Activated CD4-positive, alpha-beta T cell treated with anti-CD3 and anti-CD28 coated beads, Interleukin-2, amount 50 U/mL, for 16 hours (primary cell): ENCODE results near the gene CEP85.

Experiments used
- DNase-seq: peaks from one replicate; pipeline ENCODE4 v3.0.0-alpha.2; 2020

The CEP85 gene

DNA sequence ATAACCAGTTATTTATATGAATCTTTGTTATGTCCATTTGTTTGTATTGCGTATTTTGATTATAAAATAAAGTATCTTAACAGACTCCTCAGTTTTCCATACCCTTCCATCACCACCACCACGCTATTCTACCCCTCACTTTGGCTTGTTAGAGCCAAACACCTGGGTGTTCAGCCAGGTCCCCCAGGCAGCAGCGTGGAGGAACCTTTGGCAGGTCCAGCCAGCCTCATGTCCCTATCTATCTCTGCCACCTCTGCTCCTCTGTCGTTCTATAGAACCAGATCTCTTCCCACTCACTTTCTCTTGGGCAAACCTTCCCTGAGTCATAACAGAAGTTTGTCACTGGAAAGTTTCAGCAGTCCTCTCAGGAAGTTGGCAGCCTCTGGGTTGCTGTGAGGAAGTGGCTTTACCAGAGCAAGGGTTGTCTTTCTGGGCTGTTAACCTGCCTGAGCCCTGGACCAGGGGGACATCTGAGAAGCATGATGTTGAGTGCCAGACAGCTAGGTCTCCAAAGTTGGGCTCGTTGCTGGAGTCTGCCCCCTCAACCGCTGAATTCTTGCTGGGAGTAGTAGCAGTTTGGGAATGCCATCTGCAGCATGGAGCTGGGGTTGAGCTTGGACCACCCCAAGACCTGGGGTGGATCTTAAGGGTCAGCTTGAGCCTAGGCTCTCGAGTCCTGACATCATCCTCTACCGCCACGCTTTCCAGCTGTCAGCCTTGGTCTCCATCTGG, 44.9 kb downstream of the CEP85 start:
- peak; percentile 80 for DNase-seq

DNA sequence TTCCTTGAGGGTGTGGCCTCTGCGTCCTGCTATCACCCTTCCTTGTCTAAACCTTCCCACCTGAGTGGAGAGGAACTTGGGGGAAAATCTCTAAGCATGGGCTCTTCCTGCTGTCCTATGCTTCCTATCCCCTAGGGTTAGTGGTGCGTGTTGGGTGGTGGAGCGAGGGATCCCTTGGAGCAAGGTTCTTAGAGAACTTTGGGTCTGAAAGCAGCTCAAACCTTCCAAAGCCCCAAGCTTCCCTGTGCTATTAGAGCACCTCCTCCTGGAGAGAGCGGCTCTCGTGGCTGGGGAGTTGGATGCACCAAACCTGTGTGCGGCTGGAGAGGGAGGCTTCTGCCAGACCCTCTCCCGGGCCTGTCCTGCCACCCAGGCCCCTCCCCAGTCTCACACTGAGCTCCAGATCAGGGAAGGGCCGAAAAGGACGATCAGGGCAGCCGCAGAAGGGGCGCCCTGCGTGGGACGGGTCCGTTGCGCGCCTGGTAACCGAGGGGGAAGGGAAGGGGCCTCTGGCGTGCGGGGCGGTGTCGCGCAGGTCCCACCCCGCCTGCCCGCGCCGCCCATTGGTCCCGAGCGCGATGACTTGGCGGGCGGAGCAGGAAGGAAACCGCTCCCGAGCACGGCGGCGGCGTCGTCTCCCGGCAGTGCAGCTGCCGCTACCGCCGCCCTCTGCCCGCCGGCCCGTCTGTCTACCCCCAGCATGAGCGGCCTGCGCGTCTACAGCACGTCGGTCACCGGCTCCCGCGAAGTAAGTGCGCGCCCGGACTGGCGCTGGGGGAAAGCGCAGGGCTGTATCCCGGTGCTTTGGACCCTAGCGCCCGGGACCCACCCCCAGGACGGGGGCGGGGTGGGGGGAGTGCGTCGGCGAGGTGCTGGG, 45.7 kb downstream of the CEP85 start, which contains the start of gene SH3BGRL3:
SH3BGRL3 (plus strand) TSS at position 631 of the 877 bp plus-strand sequence; CDS start at position 701, 70 bp downstream.
- peak; percentile 89 for DNase-seq

DNA sequence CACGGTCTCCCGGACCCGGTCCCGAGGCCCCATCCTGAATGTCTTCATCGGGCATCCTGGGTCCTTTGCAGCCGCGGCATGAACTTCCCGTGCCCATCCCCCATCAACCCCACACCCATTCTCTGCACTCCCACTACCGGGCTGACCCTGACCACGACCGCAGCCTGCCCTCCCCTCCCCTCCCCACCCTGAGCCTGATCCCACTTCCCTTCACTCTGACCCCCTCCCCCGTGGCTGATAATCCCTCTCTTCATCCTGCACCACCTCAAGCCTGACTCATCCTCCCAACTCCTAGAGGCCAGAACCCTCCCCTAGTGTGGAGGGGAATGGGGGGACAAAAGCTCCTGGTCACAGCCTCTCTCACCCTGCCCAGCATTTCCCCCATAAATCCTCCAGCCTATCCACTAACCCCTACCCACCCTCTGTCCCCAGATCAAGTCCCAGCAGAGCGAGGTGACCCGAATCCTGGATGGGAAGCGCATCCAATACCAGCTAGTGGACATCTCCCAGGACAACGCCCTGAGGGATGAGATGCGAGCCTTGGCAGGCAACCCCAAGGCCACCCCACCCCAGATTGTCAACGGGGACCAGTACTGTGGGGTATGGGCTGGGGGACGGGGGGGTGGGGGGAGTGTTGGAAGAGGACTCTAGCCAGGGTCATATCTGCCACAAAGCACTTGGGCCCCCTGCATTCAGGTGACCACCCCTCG, 46.5 kb downstream of the CEP85 start:
- peak; percentile 41 for DNase-seq

DNA sequence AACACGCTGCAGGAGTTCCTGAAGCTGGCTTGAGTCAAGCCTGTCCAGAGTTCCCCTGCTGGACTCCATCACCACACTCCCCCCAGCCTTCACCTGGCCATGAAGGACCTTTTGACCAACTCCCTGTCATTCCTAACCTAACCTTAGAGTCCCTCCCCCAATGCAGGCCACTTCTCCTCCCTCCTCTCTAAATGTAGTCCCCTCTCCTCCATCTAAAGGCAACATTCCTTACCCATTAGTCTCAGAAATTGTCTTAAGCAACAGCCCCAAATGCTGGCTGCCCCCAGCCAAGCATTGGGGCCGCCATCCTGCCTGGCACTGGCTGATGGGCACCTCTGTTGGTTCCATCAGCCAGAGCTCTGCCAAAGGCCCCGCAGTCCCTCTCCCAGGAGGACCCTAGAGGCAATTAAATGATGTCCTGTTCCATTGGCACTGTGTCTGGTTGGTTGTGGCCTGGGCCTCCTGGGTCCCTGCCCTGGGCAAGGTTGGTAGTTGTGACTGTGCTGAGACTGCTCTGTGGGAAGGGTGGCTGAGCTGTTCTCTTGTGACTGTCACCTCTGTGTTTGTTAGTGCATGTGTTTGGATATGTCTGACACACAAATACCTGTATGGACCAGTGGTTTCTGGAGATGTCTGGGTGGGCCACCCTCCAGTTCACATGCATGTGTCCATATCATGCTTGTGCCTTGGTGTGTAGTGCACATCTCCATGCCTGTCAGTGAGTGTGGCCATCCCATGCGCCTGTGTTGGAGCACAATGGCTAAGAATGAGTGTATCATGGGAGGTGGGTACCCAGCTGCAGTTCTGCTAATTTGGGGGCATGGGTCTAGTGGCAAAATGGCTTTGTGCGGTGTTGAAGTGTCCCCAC, 47.3 kb downstream of the CEP85 start:
- DNase-seq, result peak; percentile 27

DNA sequence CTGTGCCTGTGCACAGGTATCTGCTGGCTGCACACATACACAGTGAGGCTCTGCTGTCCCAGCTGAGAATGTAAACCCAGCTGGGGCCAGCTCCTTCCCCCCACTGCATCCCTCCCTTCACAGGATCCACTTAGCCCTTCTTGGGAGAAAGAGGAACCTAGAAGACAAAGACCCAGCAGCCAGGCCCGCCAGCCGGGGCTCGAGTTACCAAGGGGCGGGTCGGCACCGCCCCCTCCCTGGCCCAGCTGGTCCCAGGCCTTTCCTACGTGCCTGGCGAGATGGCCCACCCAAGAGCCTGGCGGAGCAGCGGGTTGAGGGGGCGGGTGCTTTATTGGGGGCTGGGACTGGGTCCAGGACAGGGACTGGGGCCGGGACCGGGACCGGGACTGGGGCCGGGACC, 48.0 kb downstream of the CEP85 start:
- no peak for DNase-seq

DNA sequence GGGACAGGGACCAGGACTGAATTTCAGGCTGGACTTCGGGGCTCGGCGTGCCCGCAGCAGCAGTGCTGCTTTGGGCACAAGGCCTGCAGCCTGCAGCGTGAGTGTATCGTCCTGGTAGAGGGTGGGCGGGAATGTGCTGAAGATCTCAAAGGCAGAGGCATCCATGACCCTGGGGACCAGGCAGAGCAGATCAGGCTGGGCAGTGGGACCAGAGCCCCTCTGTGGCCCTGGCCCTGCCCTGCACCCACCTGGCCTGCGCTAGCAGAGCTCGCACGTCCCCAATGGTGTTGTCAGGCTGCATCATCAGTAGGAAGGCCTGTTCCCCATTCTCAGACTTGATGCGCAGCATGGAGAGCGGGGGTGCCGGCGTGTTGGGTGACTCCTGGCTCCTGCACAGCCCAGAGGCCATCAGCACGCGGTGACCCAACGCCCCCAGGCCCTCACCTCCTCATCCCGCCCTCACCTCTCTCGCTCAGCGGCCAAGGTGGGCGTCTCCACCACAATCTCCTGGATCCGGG, 48.5 kb downstream of the CEP85 start:
- DNase-seq, result no peak

DNA sequence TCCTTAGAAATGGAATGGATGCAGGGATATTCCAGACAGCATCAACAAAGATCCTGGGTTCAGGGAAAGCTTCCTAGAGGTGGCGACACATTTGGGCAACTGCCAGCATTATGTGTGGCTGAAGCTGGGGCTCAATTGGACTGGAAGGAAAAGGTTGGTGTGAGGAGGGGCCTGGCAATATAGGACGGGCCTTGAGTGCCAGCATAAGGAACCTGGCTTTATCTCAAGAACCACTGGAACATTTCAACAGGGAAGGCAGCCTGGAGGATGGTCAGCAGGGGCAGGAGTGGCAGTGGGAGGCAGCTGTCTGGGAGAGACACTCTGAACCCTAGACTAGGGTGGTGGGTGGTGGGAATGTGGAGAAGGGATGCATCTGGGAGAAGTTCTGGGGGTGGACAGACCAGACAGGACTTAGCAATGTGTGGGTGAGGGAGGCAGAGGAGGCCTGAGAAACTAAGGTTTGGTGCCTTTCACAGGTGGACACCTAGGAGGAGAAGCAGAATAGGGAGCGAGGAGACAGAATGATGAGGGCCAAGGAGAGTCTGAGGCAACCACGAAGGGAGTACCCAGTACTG, 49.4 kb downstream of the CEP85 start:
- no peak for DNase-seq

DNA sequence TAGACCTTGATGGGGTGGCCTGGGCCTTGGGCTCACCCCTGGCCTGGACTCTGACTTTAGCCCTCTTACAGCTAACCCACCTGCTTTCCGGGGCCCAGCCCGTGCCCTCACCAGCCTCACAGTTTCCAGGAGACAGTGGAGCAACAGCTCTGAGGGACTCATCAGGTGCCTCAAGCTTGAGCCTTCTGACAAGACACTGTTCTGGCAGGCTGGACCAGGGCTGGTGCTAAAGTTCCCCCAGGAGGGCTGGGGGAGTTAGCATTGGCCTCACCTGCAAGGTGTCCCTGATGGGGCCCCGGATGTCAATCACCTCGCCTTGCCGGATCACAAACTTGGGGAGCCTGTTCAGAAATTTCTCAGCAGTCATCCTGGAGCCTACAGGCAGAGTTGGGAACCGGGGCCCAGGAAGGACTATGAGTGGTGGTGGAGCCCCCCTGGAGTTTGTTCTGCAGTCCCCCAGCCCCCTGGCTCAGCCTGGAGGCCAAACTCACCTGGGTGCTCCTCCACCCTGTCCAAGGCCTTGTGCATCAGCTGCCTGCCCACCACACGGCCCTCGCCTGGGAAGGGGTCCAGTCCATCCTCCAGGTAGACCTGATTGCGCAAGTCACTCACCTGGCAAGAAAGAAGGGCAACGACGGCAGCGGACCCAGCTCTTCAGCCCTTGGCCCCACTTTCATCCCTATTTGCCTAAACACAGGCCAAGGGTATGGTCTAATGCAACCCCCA, 50.0 kb downstream of the CEP85 start:
- no peak for DNase-seq

DNA sequence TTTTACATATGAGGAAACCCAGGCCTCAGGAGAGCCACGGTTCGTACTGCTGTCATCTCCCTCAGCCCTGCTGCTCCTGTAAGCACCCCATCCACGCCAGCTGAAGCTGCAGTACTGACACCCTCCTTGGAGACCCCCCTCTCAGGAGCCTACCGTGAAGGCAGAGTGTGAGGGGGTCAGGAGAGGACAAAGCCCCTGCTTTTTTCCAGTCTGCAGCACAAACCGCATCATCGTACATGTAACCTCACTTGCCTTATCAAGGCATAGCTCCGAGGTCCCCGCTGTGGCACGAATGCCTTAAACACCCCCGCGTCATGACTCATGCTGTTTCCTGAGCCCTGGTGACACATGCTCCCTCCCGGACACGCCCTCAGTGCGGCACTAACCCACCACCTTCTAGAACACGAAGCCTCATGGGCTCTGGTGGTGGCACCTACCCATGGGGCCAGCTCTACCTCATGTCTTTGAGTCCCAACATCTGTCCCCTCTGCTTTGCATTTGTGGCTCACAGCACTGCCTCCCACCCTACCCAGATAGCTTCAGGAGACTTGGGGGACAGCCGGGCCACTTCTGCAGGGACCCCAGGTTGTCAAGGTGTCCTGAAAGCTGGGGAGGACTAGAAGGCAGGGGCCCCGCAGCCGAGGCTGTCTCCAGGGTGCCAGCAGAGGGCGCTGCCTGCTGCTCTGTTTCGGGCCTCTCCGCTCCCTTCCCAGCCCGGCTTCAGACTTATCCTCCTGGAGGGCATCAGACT, 50.8 kb downstream of the CEP85 start:
- peak; percentile 96 for DNase-seq

DNA sequence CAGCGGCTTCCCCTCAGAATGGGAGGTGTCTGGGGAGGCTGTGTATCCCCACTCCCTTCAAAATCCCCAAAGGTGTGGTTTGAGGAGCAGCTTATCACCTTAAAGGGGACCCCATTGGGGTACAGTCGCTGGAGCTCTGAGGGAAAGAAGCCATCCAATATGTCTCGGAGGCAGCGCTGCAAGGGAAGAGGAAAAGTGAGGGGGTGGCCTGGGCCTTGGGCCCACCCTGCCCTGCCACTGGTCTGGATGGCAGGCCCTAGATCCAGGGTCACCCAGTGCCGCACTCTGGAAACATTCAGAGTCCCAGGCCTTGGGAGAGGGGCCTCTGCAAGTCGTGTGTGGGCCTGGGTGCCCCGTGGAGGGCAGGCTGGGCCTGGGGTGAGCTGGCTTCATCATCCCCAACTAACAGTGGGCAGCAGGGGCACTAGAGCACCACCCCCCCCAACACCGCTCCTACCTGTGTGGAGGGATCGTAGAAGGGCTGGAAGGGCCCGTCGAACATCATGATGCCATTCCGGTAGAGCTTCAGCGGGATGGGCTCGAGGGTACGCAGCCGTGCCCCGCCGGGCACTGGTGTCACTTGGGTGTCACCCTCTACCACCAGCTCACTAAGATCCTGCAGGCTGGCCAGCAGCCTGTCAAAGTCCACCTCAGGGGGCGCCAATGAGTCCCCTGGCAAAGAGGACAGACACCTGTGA, 51.5 kb downstream of the CEP85 start:
- peak; percentile 68 for DNase-seq

DNA sequence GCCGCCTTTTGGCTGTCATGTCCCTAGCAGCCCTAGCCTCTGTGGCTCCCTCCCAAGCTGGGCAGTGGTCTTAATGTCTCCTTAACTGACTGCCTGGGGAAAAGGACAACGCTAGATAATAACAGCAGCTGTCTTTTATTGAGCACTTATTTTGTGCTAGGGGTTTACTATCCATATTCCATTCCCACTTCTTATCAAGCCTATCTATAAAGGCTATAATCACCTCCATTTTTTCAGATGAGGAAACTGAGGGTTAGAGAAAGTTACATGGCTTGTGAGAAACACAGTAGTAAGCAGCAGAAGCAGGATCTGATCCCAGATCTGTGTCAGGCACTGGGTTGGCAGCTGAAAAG, 52.0 kb downstream of the CEP85 start:
- DNase-seq, result no peak

DNA sequence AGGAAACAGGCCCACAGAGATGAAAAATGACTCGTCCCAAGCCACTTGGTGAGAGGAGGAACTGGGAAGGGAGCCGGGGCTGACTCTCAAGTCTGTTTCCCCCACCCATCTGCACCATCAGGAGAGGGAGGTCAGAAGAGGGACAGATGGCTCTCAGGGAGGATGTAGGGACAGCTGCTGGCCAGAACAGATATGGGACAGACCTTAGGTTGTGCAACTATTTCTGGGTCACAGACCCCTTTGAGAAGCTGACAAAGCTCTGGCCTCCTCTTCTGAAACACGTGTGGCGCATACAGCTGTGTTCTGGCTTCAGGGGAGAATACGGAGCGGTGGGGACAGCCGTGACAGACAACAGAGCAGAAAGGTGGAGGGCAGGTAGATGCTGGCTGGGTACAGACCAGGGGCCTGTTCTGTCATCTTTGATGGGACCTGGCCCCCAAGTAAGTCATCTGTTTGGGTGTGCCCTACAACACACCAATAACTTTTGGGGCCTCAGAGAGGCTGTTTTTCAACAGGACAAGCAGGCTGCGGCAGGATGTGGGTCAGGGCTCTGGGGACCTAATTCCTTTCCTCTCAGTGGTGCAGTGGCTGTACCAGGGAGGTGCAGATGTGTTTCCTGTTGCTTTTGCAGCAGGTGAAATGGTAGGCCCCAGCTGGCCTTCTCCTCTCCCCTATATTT, 53.2 kb downstream of the CEP85 start:
- DNase-seq, result peak; percentile 87

DNA sequence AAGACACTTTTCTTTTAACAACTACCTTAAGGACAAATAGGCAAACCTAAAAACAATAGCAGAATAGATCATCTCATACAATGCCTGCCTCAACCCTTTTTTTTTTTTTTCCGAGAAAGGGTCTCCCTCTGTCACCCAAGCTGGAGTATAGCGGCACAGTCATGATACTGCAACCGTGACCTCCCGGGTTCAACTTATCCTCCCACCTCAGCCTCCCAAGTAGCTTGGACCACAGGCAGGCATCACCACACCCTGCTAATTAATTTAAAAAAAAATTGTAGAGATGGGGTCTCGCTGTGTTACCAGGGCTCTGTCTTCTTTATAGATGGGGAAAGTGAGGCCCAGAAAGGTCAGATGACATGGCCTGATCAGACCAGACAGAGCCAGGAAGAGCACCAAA, 53.8 kb downstream of the CEP85 start:
- no peak for DNase-seq

DNA sequence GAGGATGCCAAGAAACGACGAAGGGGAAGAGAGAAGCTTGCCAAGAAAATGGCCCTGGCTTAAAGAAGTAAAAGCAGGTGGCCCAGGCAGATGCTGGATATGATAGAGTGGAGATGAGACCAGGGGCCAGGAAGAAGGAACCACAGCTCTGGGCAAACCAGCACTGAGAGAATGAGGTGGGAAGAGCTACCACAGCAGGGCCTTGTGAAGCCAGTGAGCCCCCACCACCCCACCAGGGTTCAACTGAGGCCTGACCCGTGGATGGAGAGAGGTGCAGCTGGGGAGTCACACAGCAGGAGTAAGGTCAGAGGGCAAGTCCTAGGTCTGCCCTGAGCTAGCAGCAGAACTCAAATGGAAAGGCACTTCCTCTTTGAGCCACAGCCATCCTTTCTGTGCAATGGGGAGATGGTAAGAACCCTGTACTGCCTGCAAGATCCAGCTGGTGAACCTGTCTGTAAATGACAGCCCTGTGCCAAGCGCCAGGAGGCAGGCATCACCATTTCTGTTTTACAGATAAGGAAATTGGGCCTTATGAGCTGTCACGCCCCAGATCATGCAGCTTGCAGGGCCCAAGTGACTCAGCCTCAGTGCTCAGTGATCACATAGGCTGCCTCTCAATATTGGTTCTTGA, 54.4 kb downstream of the CEP85 start:
- peak; percentile 85 for DNase-seq

DNA sequence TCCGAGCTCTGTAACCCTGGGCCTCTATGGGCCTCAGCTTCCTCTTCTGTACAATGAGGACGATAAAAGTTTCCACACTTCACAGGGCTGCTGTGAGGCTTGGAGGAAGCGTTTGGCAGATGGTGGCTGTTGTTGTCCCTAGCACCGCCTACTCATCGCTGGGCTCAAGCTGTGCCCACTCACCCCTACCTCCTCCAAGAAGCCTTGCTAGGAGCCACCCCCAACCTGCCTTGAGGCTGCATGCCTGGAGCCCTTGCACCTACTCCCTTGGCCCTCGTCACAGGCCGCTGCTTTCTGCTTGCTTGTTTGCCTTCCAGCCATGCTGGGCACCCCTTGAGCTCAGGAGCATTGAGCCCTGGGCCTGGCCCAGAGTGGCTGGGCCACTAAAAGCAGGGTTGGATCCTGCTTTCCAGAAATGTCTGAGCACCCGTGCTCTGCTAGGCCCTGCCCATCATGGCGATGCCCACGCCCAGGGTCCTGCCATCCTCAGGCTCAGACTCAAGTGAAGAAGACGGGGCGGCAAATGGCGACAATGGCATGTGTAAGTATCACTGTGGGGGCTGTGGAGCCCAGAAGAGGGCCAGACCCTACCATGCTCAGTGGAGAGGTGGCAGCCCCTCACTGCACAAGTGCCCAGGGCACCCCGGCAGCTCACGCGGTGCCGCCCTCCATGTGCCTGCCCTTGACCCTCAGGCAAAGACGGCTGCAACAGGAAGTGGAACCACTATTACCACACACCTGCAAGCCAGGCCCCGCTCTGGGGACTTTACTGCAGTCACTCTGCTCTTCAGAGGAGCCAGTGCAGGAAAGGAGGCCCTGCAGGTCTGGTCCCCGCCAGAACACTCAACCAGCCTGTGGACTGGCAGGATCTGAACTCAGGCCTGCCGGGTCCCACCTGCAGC, 55.4 kb downstream of the CEP85 start:
- DNase-seq, result peak; percentile 57

DNA sequence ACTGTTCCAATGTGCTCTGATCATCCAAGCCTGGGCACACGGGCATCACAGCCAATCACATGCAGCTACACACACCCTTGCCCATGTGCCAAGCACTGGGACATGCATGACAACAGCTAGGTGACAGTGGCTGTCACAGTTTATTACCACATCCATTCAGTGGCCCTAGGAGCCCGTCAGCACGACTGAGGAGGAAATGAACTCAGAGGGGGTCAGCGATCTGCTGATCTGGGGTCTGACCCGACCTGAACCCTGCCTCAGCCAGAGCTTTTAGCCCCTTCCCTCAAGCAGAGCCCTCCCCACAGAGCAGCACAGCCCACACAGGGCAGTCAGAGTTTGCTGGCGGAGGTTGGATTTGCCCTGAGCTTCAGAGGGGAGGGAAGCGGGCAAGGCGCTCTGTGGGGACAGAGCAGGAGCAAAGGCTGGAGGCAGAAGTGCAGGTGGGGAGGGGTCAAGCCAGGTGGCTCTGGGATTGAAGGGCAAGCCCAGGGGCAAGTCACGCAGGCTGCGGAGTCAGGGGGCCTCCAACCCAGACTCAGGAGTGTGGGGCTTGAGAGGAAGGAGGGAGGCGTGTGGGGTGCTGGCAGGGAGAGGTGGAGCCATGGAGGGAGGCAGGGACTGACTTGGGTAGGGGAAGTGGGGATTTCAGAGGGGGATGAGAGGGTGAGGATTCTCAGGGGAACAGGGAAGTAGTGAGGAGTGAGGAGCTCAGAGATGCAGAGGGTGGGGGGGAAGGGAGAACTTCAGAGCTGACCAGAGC, 56.3 kb downstream of the CEP85 start:
- no peak for DNase-seq

DNA sequence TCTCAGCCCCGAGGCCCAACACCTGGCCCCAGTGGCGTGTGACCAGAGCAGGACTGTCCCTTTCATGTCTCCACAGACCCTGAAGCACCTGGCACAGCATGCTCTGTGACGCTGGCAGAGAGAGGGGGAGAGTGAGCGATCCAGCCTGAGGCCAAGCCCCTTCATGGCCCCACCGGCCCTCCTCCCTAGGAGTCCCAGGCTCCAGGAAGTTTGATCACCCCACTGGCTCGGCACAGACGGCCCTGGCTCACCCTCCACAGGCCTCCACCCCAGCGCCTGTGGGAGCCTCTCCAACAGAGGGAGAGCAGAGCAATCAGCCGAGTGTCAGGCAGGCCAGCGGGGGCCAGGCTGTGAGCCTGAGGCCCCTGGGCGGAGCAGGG, 56.9 kb downstream of the CEP85 start:
- DNase-seq, result no peak
